Naive thymus-derived CD8-positive, alpha-beta T cell (primary cell): ENCODE data around the gene AOPEP. TPM values are rescaled to one million over a fixed set of nuclear protein-coding genes. Genes with fewer than 3 reads are reported as not detected.
A peak's percentile ranks its signal among the peaks of the same experiment; 100 is the strongest.

Experiments
- ATAC-seq, 2 donors: fragments of 150-1000 bp; cut with Tn5 transposase in 1 of 2; sonication (Bioruptor Pico), chemical (Tn5 transposase) in 1 of 2; 1 replicate in 1 of 2; 2 replicates in 1 of 2; pipeline ENCODE4 v1.10.0; 2021; ENCODE audit warnings: mild to moderate bottlenecking in 2 of 2, moderate library complexity in 2 of 2
- POLR2A ChIA-PET: fragments of 350-600 bp; sonication (Branson Sonifier 250); formaldehyde crosslinking; loops from one replicate; lab custom pipeline; 2021; ENCODE audit warnings: antibody characterized with exemption; lab: Charles Lee
- DNase-seq, 10 donors: peaks; one replicate each; pipeline versions ENCODE4 v3.0.0 to v3.0.0-alpha.2; 2020 to 2022
- H3K27ac Mint-ChIP-seq, 10 donors: one replicate each; pipeline ENCODE4 v1.8.0; 2020 to 2022; ENCODE audit warnings: mild to moderate bottlenecking in 10 of 10, mixed read lengths in 10 of 10, moderate library complexity in 4 of 10, inconsistent platforms in 1 of 10
- H3K27me3 Mint-ChIP-seq, 5 donors: one replicate each; pipeline ENCODE4 v1.8.0; 2021 to 2022; ENCODE audit warnings: mixed read lengths in 5 of 5
- H3K36me3 Mint-ChIP-seq, 3 donors: one replicate each; pipeline ENCODE4 v1.8.0; 2020 to 2022; ENCODE audit warnings: mixed read lengths in 3 of 3, mild to moderate bottlenecking in 2 of 3, inconsistent platforms in 1 of 3
- H3K4me1 Mint-ChIP-seq, 4 donors: one replicate each; pipeline ENCODE4 v1.8.0; 2021 to 2022; ENCODE audit warnings: mixed read lengths in 4 of 4
- H3K4me3 Mint-ChIP-seq, 10 donors: one replicate each; pipeline ENCODE4 v1.8.0; 2020 to 2022; ENCODE audit warnings: mild to moderate bottlenecking in 10 of 10, mixed read lengths in 10 of 10, moderate library complexity in 6 of 10, inconsistent platforms in 1 of 10
- H3K9me3 Mint-ChIP-seq, 9 donors: one replicate each; pipeline ENCODE4 v1.8.0; 2020 to 2022; ENCODE audit warnings: mixed read lengths in 9 of 9, mild to moderate bottlenecking in 3 of 9, inconsistent platforms in 1 of 9, moderate library complexity in 1 of 9
- polyA plus RNA-seq, 3 donors: library from polyadenylated mRNA; unstranded; fragments of 300-500 nt; fragmentation: Illumina TruSeq; gene quantifications; one replicate each; pipeline ENCODE4 v1.2.3, GENCODE V29; 2021
- total RNA-seq, 8 experiments: library from RNA in 2 of 8; stranded (reverse) in 2 of 8; gene quantifications; one replicate each; pipeline ENCODE4 v1.2.3 and lab custom pipeline; 2021 to 2026

AOPEP gene
- total and polyA plus RNA-seq, 5 experiments from 2014 or later = 4.3 to 10.8 (median 7.4) TPM

DNA sequence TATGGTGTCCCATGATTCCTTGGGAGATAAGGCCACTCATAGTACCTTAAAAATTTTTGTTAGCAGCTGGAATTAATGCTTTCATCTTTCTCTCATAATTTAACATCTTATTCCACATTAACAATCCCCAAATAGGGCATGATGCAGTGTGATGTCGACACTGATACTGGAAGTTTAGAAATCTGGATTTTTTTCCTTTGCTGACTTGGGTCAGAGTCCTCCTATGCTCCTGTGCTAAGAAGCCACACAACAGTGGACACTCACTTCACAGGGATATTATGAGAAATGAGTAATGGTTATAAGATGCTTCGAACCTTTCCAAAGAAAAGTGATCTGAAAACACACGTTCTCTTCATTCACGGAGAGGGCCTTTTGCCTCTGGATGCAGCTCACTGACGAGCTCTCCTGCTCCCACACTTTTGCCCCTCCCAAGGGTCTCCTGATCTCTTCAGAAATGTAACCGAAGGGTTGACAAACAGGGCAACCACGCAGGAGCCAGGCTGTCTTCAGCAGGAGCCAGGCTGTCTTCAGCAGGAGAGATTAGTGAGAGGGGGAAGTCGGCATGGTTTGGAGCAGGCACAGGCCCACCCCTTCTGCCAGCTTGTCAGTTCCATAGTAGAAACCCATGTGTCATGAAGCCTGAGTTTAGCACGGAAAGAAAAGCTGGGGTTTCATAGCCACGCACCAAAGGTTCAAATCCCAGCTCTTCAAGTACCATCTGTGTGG lies 247.8 kb downstream of the AOPEP start:
- H3K27ac Mint-ChIP-seq = no peak overlapping the region
- DNase-seq (no peak), ATAC-seq (no peak)
- peaks cover 0 to 6% (median 0%) of the 10 kb centered on the region in 5 donors for H3K27me3 Mint-ChIP-seq
- H3K36me3 Mint-ChIP-seq = peaks cover 0 to 18% (median 3%) of the 10 kb centered on the region in 3 donors
- no peaks in the 10 kb centered on the region for H3K9me3 Mint-ChIP-seq
- H3K4me3 Mint-ChIP-seq = no peak overlapping the region
- peaks cover 0 to 10% (median 0%) of the 10 kb centered on the region in 4 donors for H3K4me1 Mint-ChIP-seq
- POLR2A ChIA-PET = no interaction called here

DNA sequence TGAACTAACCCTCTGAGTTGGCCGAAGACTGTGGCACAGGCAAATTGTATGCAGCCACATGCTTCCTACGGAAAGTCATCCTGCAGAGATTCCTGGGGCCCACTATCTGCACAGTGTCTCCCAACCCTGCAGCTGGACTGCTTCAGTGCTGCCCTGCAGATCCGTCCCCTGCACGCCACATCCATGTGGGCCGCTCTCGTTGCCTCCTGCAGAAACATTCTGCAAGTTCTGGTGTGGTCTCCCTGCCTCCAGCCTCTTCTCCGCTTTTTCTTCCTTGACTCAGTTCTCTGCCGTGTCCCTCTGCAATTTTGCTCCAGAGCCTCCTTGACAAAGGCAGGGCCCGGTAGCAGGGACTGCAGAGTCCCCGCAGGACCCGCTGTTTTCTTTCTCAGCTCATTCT lies 249.0 kb downstream of the AOPEP start:
- ATAC-seq = no peak
- H3K4me3 Mint-ChIP-seq = no peak overlapping the region
- no peak for DNase-seq
- H3K4me1 Mint-ChIP-seq = peaks cover 0 to 10% (median 0%) of the 10 kb centered on the region in 4 donors
- peaks cover 0 to 22% (median 8%) of the 10 kb centered on the region in 3 donors for H3K36me3 Mint-ChIP-seq
- H3K27me3 Mint-ChIP-seq = peaks cover 0 to 6% (median 0%) of the 10 kb centered on the region in 5 donors
- H3K9me3 Mint-ChIP-seq = no peaks in the 10 kb centered on the region
- POLR2A ChIA-PET = no interaction called here
- no peak overlapping the region for H3K27ac Mint-ChIP-seq

DNA sequence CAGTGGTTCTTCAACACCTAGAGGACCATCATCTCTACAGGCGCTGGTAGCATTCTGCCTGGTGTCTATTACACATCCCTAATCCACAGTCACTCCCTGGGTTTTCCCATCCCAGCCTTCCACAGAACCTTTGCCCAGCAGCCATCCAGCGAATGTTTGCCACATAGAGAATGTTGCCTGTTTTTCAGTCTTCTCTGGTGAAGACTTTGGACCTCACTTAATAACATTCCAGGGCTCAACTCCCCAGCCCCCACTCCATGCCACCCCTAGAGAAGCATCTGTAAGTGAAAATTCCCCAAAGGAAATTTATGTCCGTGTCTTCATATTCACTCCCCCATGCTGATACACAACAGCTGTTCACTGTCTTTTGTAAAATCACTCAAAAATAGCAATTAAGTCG lies 249.6 kb downstream of the AOPEP start:
- peaks cover 0 to 10% (median 0%) of the 10 kb centered on the region in 4 donors for H3K4me1 Mint-ChIP-seq
- ATAC-seq = no peak
- H3K4me3 Mint-ChIP-seq = no peak overlapping the region
- H3K27ac Mint-ChIP-seq = no peak overlapping the region
- no peaks in the 10 kb centered on the region for H3K9me3 Mint-ChIP-seq
- DNase-seq = no peak
- H3K27me3 Mint-ChIP-seq = peaks cover 0 to 6% (median 0%) of the 10 kb centered on the region in 5 donors
- peaks cover 0 to 22% (median 11%) of the 10 kb centered on the region in 3 donors for H3K36me3 Mint-ChIP-seq
- POLR2A ChIA-PET = no interaction called here

DNA sequence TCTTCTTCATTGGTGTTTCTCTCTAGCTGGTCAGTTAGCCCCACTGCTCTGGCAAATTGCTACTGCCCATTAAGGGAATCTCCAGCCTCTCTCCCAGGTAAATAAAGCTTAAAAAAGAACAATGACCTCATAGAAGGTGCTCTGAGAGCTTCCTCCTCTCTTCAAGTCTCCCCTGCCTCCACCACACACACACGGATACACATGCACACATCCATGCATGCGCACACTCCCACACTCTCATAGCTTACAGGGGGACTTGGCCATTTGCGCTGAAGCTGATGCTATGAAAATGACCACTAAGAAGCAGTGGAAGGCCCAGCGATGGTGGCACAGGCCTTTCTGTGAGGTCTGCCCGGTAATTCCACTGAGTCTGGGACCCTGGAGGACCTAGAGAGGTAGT lies 250.9 kb downstream of the AOPEP start:
- Mint-ChIP-seq H3K4me1 (peaks cover 0 to 8% (median under 1%) of the 10 kb centered on the region in 4 donors), H3K27ac (no peak overlapping the region), H3K27me3 (peaks cover 0 to 6% (median 0%) of the 10 kb centered on the region in 5 donors), H3K9me3 (no peaks in the 10 kb centered on the region), H3K36me3 (peaks cover 0 to 22% (median 13%) of the 10 kb centered on the region in 3 donors), H3K4me3 (no peak overlapping the region)
- ATAC-seq (no peak), DNase-seq (no peak)
- POLR2A ChIA-PET = no interaction called here

DNA sequence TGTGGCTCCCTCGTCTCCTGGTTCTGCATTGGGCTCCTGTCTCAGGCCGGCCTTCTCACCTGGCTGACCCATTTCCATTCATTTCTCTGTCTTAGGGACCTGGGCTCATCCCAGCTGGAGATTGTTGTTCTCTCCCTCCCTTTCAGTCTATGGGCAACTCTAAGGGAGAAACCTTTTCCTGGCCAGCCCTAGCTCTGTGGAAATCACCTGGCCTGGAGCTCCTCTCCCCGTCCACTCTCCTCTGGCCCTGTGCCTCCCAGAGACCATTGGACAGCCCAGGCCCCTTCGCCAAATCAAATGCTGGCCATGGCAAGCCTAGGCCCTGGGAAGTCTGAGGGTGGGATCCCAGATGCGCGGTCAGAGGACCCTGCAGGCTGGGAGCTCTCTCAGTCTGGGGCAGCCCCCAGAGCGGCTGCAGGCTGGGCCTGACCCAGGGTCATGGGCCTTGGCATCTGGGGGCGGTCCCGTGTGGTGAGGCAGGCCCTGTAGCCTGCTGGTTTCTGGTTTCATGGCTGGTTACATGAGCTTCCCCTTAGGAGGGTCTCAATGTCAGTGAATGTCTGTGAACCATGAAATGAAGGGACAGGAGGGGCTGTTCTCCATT lies 253.5 kb downstream of the AOPEP start:
- ATAC-seq (no peak), DNase-seq (no peak)
- Mint-ChIP-seq H3K4me3 (no peak overlapping the region), H3K4me1 (peaks cover 5 to 10% (median 9%) of the 10 kb centered on the region in 4 donors), H3K27me3 (peaks cover 0 to 6% (median 0%) of the 10 kb centered on the region in 5 donors), H3K27ac (no peak overlapping the region), H3K36me3 (peaks cover 0 to 20% (median 15%) of the 10 kb centered on the region in 3 donors), H3K9me3 (no peaks in the 10 kb centered on the region)
- POLR2A ChIA-PET = no interaction called here

DNA sequence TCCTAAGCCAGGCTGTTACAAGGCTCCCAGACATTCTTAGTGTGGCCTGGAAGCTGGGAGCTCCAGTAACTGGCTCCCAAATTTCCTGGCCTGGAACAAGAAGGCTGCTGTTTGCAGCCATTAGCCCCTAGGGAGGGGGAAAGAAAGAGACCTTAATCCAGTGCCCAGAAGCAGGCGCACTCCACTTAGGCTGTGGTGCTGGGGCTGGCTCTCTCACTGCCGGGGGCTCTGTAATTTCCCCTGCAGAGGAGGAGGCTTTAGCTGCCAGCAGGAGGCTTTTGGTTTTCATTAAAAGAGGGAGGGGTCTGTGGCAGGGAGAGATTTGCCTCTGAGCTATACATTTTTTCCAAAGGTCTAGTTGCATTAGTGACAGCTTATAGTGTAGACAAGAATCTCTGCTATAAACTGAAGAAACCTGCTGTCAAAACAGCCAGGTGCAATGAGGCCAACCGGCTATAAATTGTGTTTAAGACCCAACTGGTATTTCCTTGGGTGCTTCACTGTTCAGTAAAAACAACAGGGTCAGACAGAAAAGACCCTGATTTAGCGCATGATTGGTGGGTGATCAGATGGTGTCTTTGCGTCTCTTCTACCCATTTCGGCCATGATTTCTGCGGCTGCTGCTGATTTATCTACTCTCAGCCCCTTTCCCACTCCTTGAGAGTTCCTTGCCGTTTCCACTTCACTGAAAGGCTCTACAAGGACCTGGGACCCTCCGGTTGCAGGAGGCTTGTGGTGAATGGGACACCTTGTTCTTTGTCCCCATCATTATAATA lies 254.6 kb downstream of the AOPEP start:
- Mint-ChIP-seq H3K27me3 (peaks cover 0 to 6% (median 0%) of the 10 kb centered on the region in 5 donors), H3K36me3 (peaks cover 0 to 15% (median 15%) of the 10 kb centered on the region in 3 donors), H3K27ac (no peak overlapping the region), H3K4me3 (no peak overlapping the region), H3K9me3 (no peaks in the 10 kb centered on the region), H3K4me1 (peaks cover 5 to 13% (median 8%) of the 10 kb centered on the region in 4 donors)
- ATAC-seq (no peak), DNase-seq (no peak)
- POLR2A ChIA-PET = no interaction called here

DNA sequence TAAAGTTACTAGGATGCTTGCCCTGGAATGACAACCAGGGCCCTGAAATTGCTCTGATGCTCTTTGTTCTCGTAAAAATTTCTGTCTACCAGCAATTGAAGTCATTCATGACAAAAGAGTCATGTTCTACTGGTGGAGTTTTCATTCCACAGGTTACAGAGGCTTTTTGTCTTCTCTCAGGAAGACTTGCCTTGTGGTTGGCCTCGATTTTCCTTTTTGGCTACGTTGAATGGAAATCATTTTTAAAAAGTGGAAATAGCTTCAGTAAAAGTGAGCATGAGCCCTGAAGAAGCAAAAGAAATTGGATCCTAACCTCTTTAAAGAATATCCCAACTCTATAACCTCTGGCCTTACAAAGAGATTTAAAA lies 255.2 kb downstream of the AOPEP start:
- Mint-ChIP-seq H3K4me3 (no peak overlapping the region), H3K36me3 (peaks cover 0 to 15% (median 15%) of the 10 kb centered on the region in 3 donors), H3K4me1 (peaks cover 5 to 13% (median 7%) of the 10 kb centered on the region in 4 donors), H3K27ac (peak overlapping the region in 1 of 10 donors; percentile 29), H3K9me3 (no peaks in the 10 kb centered on the region), H3K27me3 (peaks cover 0 to 3% (median 0%) of the 10 kb centered on the region in 5 donors)
- POLR2A ChIA-PET = no interaction called here
- DNase-seq (no peak), ATAC-seq (no peak)

DNA sequence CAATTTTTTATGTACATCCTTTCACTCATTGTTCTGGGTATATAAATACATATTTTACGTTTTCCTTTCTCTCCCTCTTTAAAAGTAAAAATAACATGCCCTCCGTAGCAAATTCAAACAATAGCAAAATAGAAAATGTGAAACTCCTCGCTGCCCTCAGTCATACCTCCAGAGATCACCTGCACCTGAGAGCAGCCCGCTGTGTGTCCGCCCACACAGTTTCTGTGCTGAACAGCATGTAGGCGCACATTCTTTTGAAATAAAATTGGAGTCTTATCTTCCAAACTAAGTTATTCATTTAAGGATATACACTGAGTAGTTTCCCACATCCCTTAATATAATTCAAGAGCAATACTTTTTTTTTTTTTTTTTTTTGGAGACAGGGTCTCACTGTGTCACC lies 255.7 kb downstream of the AOPEP start:
- ATAC-seq = no peak
- POLR2A ChIA-PET = no interaction called here
- Mint-ChIP-seq H3K27ac (no peak overlapping the region), H3K27me3 (peaks cover 0 to 3% (median 0%) of the 10 kb centered on the region in 5 donors), H3K4me3 (no peak overlapping the region), H3K4me1 (peaks cover 5 to 13% (median 8%) of the 10 kb centered on the region in 4 donors), H3K9me3 (no peaks in the 10 kb centered on the region), H3K36me3 (peaks cover 0 to 15% (median 12%) of the 10 kb centered on the region in 3 donors)
- DNase-seq = no peak

DNA sequence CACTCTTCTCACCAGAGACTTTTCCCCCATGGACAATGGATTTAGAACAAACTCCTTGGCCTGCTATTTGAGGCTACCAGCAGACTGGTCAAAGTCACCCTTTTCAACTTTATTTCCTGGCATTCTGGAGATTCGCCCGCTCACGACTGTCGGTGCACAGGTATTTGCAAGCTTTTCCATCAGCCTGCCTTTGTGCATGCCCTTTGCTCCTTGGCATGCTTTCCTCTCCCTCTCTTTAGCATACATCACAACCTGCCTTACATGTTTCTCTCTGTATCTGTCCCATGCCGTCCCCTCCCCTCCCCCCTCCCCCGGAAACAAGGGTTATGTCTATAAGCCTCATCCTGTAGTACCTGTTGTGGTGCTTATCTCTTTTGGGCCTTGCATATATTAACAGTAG lies 257.1 kb downstream of the AOPEP start:
- H3K36me3 Mint-ChIP-seq = peaks cover 9 to 22% (median 19%) of the 10 kb centered on the region in 3 donors
- no peak for DNase-seq
- POLR2A ChIA-PET = no interaction called here

DNA sequence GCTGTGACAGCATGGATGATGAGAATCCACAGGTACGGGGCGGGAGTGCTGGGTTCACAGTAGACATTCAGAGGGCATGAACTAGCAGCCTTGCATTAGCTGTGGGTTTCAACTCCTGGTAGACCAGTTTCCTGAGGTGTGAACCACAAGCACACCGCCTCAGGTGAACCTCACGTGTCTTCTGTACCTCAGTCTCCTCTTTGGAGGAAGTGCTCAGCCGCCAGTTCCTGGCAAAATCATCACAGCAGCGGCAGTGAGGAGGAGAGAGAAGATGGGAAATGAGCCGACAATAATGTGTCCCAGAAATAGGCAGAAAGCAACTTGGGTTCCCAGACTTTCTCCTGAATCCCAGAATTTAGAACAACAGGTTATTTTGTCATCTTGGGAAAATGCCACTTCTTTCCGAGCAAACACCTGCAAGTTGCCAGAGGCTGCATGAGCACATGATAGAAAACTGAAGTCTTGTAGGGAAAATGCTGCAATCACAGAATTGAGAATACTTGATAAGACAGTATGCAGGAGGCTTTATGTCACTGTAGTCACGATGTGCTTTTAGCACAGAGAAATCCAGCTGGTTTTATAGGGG lies 258.5 kb downstream of the AOPEP start:
- ATAC-seq (peak in 1 of 2 donors; percentile 74), DNase-seq (peak in 3 of 10 donors; percentile 3 to 27 (median 15))
- POLR2A ChIA-PET = no interaction called here
- H3K4me1 Mint-ChIP-seq = peaks cover 4 to 13% (median 7%) of the 10 kb centered on the region in 4 donors
- no peaks in the 10 kb centered on the region for H3K9me3 Mint-ChIP-seq
- peak overlapping the region in 1 of 10 donors; percentile 71 for H3K27ac Mint-ChIP-seq
- H3K36me3 Mint-ChIP-seq = peaks cover 9 to 29% (median 14%) of the 10 kb centered on the region in 3 donors
- H3K4me3 Mint-ChIP-seq = peak overlapping the region in 1 of 10 donors; percentile 23
- H3K27me3 Mint-ChIP-seq = no peaks in the 10 kb centered on the region

More for the DNA sequence above, 257.1 kb downstream of the AOPEP start:
- Mint-ChIP-seq H3K27ac (peak overlapping the region in 1 of 10 donors; percentile 29), H3K4me1 (peaks cover 4 to 13% (median 7%) of the 10 kb centered on the region in 4 donors), H3K4me3 (no peak overlapping the region), H3K9me3 (no peaks in the 10 kb centered on the region), H3K27me3 (peaks cover 0 to 3% (median 0%) of the 10 kb centered on the region in 5 donors)
- no peak for ATAC-seq

DNA sequence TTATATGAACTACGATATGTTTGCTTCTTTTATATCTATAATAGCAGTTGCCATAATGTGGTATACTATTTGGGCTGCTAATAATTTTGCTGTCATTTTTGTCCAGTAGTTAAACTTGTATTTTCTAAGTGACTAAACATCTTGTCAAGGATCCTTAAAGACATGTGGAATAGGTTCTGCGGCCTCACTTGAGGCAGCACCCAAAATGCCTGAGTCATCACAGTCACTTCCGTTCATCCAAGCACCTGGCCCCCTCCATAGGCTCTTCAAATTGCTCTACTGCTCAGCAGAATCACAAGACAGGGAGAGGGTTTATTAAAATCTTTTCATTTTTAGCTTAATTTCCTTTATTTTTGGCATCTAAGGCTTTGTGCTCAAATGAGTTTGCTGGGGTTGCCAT lies 259.1 kb downstream of the AOPEP start:
- H3K9me3 Mint-ChIP-seq = no peaks in the 10 kb centered on the region
- peaks cover 9 to 26% (median 12%) of the 10 kb centered on the region in 3 donors for H3K36me3 Mint-ChIP-seq
- H3K27me3 Mint-ChIP-seq = no peaks in the 10 kb centered on the region
- peaks cover 4 to 13% (median 7%) of the 10 kb centered on the region in 4 donors for H3K4me1 Mint-ChIP-seq
- DNase-seq (no peak), ATAC-seq (no peak)
- POLR2A ChIA-PET = no interaction called here
- H3K27ac Mint-ChIP-seq = no peak overlapping the region
- no peak overlapping the region for H3K4me3 Mint-ChIP-seq

DNA sequence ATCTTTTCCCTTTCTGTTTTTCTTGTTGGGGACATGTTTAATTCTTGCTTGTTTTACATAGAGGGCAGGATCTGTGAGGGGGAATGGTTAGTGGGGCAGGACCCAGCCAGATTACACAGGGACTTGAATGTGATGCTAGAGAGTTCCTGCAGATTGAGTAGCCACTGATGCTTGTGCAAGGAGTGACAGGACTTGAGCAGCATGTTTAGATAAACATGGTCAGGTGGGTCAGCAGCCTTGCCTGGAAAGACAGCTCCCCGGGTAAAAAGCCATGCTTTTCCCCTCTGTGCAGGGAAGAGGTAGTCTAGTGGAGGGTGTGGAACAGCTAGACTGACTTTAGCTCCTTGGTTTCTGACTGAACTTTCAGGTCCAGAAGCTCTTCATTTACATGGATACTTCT lies 261.2 kb downstream of the AOPEP start:
- POLR2A ChIA-PET = no interaction called here
- DNase-seq = no peak
- Mint-ChIP-seq H3K4me3 (no peak overlapping the region), H3K27me3 (no peaks in the 10 kb centered on the region), H3K9me3 (no peaks in the 10 kb centered on the region), H3K4me1 (peaks cover 4 to 11% (median 7%) of the 10 kb centered on the region in 4 donors), H3K36me3 (peaks cover 9 to 32% (median 20%) of the 10 kb centered on the region in 3 donors), H3K27ac (no peak overlapping the region)
- ATAC-seq = no peak
